GM20431 (cell line): Measurements from ENCODE around the gene KCMF1.

ENCODE experiments used
- in situ Hi-C: fragments of 300-500 bp; cut with MseI, MboI; formaldehyde crosslinking; loops from one replicate; pipeline ENCODE4 v1.15.0; 2020; ENCODE audit warnings: low sequenced_read_pairs; ENCODE audit not compliant: unreplicated experiment

KCMF1 gene

DNA sequence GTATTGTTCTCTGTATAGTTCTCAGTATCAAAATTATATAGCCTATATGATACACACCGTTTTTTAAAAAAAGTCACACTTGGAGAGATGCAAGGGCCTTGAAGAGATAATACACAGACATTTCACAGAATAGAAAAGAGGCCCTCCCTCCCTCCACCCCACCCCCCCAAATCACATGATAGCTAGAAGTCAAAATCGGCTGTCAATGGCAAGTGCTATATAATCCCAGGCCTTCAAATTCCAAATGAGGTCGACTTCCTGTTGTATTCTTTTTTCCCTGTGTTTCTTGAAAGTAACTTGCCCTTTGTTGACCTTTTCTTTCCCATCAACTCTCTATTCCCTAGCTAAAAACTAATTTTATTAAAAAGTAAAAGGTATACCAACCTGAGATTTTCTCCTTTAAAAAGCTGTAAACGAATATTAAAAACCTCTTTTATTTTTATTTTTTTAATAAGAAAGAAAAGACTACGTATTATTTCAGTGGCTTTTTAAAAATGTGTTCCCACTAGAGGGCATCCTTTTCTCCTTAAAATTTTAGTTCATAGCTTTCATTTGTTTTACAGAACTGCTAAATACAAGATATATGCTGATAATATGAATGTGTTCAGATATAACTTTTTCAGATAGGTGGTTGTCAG, 46.6 kb downstream of the KCMF1 start:
- in situ Hi-C loops: no loop called here

DNA sequence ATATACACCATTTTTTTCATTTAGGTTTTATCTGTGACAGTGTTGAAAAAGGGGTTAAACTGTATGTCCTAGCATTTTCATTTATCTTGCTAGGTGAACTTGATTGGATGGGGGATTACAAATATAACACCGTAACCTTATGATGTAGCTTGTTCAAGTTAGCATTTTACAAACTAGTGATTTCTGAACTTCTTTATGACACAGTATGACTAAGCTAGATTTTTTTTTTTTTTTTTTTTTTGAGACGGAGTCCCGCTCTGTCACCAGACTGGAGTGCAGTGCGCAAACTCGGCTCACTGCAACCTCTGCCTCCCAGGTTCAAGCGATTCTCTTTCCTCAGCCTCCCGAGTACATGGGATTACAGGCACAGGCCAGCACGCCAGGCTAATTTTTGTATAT, 47.1 kb downstream of the KCMF1 start:
- in situ Hi-C loops: no loop called here

DNA sequence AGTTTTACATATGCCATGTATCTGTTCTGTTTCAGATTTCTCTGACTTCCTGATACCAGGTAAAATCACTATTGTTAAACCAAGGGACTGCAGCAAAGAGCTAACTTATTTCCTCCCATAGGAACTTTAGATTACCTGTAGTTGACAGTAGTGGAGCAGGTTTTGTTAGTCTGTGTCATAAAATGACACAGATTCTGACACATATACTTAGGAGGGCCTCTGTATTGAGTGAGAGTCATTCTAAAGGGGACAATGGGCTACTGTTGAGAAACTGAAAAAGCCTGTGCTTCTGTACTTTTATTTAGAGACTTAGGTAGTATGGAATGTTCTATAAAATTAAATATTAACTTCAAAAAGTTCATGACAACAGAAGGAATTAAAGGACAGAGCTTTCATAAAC, 48.2 kb downstream of the KCMF1 start:
- in situ Hi-C loops: no loop called here

DNA sequence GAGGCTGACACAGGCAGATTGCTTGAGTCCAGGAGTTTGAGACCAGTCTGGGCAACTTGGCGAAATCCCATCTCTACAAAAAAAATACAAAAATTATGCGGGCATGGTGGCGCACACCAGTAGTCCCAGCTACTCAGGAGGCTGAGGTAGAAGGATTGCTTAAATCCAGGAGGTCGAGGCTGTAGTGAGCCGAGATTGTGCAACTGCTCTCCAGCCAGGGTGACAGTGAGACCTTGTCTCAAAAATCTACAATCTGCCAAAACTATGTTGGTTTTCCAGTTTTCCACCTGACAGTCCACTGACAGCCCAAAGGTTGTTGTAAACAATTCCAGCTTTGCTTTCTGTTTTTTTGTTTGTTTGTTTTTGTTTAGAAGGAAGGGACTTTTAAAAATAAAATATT, 51.3 kb downstream of the KCMF1 start:
- in situ Hi-C loops: no loop called here

DNA sequence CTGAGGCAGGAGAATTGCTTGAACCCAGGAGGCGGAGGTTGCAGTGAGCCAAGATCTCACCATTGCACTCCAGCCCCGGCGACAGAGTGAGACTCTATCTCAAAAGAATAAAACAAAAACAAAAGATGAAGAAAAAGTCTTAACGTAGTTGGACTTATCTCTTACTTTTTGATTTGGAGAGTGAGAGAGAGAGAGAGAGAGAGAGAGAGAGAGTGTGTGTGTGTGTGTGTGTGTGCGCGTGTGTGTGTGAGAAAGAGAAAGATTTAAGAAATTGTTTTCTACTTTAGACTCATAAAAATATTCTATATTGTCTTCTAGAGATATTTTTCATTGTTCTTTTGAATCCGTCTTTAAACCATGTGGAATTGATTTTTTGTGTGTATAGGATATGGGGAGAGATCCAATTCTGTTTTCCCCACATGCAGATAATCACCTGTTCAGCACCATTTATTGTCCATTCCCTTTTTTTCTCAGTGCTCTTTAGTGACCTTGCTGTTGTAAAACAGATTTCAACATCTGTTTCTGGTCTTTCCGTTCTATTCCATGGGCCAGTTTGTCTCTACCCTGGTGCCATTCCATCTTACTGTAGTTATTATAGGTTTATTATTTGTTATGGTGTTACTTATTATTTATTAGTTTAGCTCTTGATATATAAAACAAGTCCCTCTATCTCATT, 53.5 kb downstream of the KCMF1 start:
- in situ Hi-C loops: no loop called here

DNA sequence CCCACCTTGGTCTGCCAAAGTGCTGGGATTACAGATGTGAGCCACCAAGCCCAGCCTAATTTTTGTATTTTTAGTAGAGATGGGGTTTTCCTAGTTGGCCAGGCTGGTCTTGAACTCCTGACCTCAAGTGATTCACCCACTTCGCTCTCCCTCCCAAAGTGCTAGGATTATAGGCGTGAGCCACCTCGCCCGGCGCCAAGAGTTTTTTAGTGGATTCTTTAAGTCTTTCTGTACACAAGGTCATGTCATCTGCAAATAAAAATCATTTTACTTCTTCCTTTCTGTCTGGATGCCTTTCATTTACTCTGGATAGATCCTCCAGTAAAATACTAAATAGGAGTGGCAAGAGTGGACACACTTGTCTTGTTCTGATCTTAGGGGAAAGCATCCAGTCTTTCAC, 61.7 kb downstream of the KCMF1 start:
- in situ Hi-C loops: no loop called here

DNA sequence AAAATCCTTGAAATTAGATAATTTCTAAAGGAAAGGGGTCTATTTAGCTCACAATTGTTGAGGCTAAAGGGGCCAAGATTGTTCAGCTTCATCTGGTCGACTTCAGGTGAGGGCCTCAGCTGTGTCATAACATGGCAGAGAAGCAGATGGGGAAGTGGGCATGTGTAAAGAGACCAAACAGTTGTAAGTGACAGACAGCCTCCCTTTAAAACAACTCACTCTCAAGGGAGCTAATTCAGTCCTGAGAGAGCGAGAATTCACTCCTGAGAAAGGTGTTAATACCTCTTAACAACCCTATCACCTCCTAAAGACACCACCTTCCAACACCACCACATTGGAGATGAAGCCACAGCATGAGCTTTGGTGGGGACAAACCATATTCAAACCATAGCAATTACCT, 62.4 kb downstream of the KCMF1 start:
- in situ Hi-C loops: no loop called here

DNA sequence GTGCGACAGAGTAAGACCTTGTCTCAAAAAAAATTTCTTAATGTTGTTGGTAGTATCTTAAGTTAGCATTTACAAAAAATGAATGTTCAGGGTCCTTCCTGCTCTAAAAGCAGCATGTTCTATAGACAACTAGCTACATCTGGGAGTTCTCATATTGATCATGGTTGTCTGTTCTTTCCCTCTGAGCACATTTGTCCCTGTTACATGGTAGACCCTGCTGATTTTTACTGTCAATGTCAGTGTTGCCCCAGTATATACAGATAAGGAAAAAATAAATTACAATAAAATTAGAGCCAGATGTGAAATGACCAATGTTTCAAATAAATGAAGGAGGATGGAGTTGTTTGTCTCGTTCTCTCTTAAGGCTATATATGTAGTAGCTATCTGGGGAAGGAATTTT, 63.2 kb downstream of the KCMF1 start:
- in situ Hi-C loops: no loop called here

DNA sequence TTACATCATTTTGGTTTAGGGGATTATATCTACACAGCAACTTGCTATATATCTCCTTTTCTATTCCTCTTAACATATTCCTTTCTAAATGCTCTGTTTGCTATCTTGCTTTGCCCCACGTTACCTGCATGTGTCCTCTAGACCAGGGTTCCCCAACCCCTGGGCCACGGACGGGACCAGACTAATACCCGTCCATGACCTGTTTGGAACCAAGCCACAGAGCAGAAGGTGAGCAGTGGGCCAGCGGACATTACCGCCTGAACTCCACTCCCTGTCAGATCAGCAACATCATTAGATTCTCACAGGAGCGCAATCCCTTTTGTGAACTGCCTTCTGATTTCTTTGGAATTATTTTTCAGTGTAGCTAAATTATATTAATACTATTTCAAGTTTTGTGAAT, 66.7 kb downstream of the KCMF1 start:
- in situ Hi-C loops: no loop called here

DNA sequence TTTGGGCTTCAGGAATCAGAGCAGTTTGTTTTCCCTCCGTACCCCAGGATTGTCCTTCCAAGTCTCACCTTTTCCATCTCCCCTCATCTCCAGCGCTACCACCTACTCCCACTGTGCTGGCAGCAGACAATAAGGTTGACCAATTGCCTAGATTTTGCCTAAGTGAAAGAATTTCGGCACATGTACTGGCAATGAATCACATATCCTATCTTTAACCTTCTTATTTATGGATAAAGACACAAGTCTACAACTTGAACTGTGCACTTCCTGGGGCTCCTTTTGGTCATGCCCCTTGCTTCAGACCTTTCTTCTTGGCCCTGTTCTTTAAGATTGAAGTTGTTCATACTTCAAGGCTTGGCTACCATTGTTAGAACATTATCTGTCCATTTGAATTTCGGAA, 71.4 kb downstream of the KCMF1 start:
- in situ Hi-C loops: no loop called here

DNA sequence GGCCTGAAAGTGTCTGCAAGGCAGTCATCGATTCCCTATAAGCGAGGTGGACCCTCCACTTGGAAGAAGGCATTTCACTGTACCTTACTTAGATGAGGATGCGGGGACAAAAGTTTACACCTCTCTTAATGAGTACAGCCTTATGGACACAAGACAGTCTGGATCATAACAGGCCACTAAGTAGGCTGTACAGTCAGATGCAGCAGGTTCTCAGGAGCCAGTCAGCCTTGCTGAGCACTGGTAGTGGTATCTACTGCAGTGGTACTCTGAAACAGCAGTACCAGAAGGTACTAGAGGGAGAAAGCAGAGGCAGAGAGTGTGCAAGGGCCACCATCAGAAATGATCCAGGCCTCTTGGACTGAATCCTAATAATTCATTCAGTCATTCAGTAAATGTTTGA, 77.6 kb downstream of the KCMF1 start:
- in situ Hi-C loops: no loop called here

DNA sequence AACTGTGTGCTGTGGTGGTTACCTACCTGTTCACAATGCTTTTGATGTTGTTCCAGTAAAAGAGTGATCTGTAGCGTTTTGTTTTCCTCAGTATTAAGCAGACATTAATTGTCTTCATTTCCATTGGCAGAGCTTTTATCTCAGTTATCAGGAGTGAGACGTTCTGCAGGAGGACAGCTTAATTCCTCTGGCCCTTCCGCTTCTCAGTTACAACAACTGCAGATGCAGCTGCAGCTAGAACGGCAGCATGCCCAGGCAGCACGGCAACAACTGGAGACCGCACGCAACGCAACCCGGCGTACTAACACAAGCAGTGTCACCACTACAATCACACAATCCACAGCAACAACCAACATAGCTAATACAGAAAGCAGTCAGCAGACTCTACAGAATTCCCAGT, 78.3 kb downstream of the KCMF1 start:
- in situ Hi-C loops: no loop called here

DNA sequence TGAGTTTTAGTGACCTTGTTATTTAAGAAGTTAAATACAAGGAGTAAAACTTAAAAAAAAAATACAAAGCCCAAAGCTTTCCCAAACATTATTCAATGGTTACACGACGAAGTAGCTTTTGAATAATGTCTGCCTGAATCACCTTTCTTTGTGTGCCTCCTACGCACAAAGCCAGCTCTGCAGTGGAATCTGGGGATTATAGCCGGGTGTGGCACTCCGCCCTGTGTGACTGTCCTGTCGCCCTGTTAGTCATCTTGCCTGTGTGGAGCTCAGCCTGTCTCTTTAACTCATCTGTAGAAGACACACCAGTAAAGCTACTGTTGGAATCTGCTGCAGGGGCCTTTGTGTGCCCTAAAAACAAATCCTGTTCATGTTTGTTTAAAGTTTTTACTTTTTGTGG, 82.8 kb downstream of the KCMF1 start:
- in situ Hi-C loops: loop anchor here (25.0 kb wide), 1 partner anchor 233 kb away; no protein-coding TSS in a partner anchor

DNA sequence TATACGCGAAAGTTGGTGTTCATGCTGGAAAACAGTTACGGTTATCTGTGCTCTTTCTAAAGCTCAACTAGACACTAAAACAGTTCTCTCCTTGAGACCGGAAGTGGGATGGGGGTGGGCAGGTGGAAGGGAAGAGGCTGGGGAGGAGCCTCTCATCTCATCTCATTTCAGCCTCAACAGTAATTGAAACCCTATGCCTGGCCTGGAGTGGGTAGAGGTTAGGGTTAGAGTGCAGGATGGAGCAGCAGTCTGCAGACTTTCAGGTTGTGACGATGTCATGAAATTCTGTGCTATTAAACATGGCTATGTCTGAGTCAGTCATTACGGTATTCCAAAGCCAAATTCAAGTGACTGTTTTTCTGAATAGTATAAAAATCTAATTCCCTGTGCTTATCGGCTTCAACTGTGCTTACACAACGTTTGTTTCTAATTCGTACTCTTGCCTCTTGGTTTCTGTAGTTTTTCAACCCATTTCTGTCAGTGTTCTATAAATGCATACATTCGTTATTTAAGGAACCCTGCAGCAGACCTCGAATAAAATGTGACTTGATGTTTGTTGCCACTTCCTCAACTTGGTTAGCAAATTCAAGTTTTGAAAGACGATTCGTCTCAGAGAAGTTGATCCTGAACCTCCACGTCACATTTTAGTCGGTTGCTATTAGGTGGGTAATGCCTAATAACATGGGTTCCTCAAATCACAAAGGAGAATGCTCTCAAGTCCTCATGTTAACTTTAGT, 86.4 kb downstream of the KCMF1 start:
- in situ Hi-C loops: loop anchor here (25.0 kb wide), 1 partner anchor 230 kb away; no protein-coding TSS in a partner anchor

DNA sequence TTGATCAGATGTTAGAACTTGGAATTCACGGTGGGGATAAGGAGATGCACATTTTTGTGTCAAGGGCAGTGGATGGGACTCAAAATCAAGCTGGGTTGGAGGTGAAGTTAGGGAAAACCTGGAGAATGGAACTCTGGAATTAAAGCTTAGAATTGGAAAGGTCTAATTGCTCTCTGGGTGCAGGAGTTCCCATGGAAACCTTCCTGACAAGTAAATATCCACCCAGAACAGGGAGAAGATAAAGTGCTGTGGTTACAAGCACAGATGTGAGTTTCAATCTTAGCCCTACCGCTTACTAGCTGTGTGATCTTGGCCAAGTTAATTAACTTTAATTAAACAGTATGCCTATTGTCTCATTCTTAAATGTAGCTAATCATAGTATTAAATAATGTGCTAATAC, 90.9 kb downstream of the KCMF1 start:
- in situ Hi-C loops: loop anchor here (25.0 kb wide), 1 partner anchor 225 kb away; no protein-coding TSS in a partner anchor

DNA sequence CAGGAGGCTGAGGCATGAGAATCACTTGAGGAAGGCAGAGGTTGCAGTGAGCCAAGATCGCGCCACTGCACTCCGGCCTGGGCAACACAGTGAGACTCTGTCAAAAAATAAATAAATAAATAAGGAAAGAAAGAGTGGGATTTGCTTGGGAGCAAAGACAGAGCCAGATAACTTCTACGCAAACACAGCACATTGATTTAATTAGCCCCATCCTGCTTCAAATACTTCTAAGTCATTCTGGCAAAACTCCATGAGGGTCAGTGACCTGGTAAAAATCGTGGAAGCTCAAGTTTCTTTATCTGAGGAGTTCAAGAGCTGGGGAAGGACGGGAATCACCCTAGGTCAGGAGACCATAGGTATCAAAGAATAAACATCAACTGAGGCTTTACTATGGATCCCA, 91.6 kb downstream of the KCMF1 start:
- in situ Hi-C loops: loop anchor here (25.0 kb wide), 1 partner anchor 225 kb away; no protein-coding TSS in a partner anchor

DNA sequence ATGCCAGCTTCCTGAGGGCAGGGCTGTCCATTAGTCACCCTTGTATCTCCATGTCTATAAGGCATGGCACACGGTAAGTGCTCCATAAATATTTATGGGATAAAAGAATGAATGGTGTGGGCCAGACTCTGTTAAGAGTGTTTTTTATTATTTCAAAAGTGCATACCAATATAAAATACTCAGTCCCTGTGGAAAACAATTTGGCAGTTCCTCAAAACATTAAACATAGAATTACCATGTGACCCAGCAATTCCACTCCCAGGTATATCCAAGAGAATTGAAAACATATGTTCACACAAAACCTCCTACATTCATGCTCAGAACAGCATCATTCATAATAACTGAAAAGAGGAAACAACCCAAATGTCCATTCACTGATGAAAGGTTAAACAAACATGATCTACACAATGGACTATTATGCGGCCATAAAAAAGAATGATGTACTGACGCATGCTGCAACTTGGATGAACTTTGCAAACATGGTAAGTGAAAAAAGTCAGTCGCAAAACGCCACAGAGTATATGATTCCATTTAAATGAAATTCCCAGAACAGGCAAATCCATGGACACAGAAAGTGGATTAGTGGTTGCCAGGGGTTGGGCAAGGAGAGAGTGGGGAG, 93.1 kb downstream of the KCMF1 start:
- in situ Hi-C loops: loop anchor here (25.0 kb wide), 1 partner anchor 223 kb away; no protein-coding TSS in a partner anchor

DNA sequence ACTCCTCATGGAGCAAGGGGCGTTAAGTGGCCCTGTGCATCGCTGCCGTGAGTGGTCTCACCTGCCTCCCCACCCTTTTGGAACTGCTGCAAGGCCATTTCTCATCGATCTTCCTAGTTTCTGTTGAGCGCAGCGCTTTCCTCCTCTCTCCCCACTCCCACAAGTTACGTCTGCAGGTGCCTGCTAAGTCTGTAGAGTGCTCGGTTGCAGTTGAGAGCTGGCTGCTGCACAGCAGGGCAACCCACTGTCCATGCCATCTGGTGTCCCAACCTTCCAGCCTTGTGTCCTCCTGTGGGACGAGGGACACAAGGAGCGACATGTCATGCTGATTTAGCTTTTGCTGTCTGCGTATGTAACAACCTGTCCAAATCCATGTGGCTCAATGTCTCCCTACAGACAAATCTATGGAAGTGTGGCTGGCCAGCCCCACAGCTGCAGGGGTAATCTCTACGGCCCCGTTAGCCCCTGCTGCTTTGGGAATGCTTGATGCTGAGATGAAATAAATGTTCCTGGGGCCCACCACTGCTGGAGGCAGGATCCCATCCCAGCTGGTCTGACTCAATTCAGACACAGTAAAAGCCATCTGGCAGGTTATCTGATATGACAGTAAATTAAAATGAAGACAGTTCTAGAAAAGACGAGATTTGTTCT, 94.1 kb downstream of the KCMF1 start:
- in situ Hi-C loops: loop anchor here (25.0 kb wide), 1 partner anchor 222 kb away; no protein-coding TSS in a partner anchor

DNA sequence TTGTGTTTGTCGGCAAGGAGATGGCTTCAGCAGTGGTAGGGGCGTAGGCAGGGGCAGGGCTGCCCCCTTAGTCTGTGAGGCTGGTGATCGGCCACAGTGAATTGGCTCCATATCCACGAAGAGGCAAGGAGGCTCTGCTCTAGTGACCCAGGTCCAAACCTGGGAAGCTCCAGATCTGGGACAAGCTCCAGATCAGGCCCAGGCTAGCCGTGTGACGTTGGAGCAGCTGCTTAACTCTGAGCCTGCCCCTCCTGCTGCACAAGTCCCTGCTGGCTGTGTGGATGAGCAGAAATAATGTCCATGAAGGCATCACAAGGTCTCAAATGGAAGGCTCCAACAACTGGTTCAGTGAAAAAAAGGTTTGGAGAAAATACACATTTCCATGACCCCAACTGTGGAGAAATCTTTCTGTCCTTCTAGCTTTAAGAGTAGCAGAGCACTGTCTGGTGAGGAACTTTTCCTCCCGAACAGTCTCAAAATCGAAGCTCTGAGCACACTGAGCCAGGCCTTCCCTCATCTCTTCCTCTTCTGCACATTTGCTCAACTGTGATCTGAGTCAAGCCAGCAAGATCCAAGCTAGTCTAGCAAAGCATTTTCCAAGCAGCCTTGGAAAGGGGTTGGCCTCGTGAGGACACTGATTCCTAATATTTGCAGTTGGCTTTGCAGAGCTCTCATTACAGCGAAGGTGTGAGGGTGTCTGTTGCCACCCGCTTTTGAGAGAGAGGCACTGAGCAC, 95.2 kb downstream of the KCMF1 start:
- in situ Hi-C loops: loop anchor here (25.0 kb wide), 1 partner anchor 221 kb away; no protein-coding TSS in a partner anchor
